AG09309 (cell line): ENCODE measurements around the gene NUDCD3.

ENCODE experiments used
- DNase-seq: peaks from one replicate; pipeline ENCODE4 v3.0.0-alpha.2; 2010; ENCODE audit warnings: low read depth
- H3K4me3 ChIP-seq: 2 replicates; pipeline ENCODE4 v1.5.1; 2011; ENCODE audit warnings: mild to moderate bottlenecking, low read depth, low read length, moderate library complexity; ENCODE audit not compliant: control insufficient read depth
- TF ChIP-seq, protein P1 (sequence below): IDR thresholded peaks from 2 replicates; pipeline ENCODE4 v1.5.1; 2011; ENCODE audit warnings: mild to moderate bottlenecking, low read depth, low read length, inconsistent platforms; ENCODE audit not compliant: insufficient read depth, control insufficient read depth; ENCODE audit errors: missing control alignments

The NUDCD3 gene

DNA sequence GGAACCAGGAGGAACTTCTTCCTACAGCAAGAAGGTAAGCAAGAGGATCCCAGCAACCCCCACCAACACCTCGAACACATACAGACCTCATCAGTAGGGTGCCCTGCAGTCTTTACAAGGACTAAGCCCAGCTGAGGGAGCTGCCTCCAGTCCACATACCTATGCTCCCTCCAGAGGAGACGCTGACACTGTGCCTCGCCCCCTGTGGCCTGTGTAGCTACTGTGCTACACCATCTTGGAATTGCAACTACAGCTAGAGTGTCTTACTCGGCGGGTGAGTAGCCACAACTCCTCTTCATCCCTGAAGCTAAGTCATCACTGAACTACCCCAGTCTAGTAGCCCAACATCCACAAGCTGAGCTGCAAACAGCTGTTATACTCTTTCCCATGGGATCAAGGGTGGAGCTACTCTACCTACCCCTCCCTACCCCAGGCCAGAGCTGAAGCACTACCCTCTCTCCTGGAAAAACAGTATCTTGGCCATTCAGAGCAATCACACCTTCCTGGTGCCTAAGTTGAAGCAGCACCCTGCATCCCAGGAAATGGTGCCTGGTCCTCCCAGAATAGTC lies 122.9 kb downstream of the NUDCD3 start:
- no peak overlapping the region for H3K4me3 ChIP-seq
- no peak for DNase-seq
- TF ChIP-seq, protein P1, sequence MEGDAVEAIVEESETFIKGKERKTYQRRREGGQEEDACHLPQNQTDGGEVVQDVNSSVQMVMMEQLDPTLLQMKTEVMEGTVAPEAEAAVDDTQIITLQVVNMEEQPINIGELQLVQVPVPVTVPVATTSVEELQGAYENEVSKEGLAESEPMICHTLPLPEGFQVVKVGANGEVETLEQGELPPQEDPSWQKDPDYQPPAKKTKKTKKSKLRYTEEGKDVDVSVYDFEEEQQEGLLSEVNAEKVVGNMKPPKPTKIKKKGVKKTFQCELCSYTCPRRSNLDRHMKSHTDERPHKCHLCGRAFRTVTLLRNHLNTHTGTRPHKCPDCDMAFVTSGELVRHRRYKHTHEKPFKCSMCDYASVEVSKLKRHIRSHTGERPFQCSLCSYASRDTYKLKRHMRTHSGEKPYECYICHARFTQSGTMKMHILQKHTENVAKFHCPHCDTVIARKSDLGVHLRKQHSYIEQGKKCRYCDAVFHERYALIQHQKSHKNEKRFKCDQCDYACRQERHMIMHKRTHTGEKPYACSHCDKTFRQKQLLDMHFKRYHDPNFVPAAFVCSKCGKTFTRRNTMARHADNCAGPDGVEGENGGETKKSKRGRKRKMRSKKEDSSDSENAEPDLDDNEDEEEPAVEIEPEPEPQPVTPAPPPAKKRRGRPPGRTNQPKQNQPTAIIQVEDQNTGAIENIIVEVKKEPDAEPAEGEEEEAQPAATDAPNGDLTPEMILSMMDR = no peak

DNA sequence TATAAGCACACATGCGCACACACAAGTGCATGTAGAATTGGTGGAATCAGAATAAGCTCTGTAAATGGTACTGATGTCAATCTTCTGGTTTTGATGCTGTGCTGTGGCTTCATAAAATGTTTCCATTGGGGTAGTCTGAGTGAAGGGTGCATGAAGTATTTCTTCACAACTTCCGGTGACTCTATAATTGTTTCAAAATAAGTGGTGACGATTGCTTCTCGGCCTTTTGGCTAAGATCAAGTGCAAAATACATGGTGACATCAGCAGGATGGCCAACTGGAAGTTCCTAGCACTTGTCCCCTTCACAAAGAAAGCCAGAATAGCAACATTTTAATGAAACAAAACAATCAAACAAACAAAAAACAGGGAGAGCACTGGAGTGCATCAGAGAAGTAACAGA lies 123.5 kb downstream of the NUDCD3 start:
- no peak overlapping the region for H3K4me3 ChIP-seq
- TF ChIP-seq, protein P1 = no peak
- no peak for DNase-seq

DNA sequence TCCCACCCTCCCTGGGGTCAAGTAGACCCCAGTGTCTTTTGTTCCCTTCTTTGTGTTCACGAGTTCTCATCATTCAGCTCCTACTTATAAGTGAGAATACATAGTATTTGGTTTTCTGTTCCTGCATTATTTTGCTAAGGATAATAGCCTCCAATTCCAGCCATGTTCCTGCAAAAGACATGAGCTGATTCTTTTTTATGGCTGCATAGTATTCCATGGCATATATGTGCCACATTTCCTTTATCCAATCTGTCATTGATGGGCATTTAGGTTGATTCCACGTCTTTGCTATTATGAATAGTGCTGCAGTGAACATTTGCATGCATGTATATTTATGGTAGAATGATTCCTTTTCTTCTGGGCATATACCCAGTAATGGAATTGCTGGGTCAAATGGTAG lies 136.8 kb downstream of the NUDCD3 start:
- DNase-seq = no peak
- no peak overlapping the region for H3K4me3 ChIP-seq
- TF ChIP-seq, protein P1 = no peak

DNA sequence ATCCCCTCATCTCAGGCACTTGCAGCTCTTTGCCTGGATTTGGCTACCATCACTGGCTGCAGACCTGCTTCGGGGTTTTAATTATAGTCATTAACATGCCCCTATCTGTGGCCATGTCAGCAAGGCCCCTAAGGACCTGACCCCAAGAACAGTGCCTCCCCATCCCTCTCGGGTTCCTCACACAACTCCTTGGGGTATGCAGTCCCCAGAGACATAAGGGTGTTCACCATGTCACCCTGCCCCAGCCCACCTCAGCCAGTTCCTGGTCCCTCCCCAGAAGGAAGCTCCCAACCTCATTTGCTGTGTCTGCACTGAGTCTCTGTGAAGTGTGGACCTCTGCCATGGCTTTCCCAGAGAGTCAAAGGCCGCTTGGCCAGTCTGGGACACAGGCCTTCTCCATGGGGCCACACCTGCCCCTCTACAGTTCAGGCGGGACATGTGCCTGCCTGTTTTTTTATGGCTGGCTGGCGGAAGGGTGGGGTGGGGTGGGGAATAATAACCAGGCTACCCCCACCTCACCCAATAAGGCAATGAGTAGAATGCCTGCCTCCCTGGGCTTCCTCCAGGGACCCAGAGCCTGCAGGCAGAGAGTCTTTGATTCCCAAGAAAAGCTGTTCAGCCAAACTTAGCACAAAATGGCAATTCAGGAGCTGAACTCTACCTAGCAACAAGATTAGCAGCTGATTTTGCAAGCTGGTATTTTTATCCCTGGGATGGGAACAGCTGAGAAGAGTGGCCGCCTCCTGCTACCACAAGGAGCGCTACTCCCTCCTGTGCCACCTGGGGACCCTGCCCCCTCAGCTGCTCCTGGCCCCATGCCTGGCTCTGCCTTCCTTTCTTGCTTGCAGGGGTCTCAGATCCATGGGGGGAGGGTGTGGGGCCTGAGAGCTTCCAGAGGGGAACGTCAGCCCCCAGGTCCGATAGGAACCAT lies 141.3 kb downstream of the NUDCD3 start:
- TF ChIP-seq, protein P1 = no peak
- H3K4me3 ChIP-seq = no peak overlapping the region
- DNase-seq = no peak

DNA sequence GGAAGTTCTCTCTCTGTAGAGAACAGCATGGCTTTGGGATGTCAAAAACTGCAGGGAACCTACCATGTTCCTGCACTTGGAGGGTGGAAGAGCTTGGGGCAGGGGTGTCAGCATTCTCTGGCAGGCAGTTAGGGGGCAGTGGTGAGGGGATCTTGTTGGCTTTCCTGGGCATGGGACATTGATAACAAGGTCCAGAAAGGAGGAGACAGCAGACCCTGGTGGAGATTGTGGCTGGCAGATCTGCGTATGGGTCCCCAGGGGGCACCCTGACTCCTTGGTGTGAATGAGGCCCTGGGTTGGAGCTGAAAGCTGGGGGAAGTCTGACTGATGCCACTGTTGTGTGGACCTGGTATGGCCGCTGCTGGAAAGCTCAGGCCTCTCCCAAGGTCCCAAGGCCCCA lies 142.2 kb downstream of the NUDCD3 start:
- no peak for DNase-seq
- TF ChIP-seq, protein P1 = peak; percentile 69
- no peak overlapping the region for H3K4me3 ChIP-seq

DNA sequence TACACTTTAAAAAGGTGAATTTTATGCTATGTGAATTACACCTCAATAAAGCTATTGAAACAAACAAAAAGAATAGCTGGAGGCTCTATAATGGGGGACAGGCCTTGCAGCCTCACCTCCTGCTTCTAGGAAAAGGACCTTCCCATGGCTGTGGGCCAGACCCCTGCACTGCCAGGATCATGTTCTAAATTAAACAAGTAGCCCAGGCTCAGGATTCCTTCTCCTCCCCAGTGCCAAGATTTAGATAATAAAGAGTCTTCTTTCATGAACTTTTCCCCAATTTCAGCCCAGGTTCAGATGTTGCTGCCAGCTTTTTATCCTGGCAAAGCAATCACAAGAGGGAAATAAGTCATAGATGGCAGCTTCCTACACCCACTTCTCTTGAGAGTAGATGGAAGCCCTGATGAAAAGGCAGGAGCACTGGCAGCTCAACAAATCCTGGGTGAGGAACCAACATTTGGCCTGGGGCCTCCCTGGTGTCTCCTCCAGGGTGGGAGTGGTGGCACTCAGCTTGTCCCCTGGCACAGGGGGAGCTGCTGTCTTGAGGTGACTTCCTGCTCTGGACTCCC lies 142.8 kb downstream of the NUDCD3 start:
- H3K4me3 ChIP-seq = no peak overlapping the region
- TF ChIP-seq, protein P1 = no peak
- no peak for DNase-seq
